Measurements from ENCODE around the gene POMZP3. TPM values are rescaled to one million over a fixed set of nuclear protein-coding genes. Genes with fewer than 3 reads are reported as not detected.
"Not testable (repeated sequence)": the region's sequence is repeated elsewhere in the genome, so short reads cannot be mapped to it uniquely, and the experiment has no call there.

POMZP3 gene
- total RNA-seq, 1 donor from 2014 or later = 7.1 TPM

DNA sequence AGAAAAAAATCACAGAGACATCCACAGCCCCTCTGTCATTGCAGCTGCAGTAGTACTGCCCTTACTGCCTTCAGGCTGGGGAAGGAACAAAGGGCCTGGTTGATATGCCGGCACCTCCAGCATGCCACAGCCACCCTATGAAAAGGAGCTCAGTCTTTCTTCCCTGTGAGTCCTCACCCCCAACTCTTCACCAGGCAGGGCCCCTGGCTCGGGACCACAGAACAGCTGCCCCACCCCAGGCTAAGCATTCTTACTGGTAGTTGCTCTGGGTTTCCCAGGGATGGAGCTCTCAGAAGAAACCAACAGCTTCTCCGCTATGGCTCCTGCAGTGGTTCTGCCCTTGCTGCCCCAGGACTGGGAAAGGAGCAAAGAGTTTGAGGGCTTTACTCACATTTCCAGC is 36.0 kb downstream of the POMZP3 start:
- DNase-seq (ENCODE audit: extremely low read depth, low read depth, low spot score) = not testable (repeated sequence)

DNA sequence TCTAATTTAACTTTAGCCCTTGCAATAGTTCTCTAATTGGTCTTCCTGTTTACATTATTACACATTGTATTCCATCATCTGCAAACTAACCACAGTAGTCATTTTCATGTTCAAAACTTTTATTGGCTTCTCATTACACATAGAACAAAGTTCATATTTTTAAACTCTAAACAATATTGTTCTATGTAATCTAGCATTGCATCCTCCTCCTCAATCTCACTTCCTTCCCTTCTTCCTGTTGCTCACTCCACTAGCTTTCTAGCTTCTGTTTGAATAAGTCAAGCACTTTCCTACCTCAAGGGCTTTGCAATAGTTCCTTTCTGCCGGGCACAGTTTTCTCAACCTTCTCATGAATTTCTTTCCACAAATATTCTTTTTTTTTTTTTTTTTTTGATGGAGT is 38.5 kb downstream of the POMZP3 start:
- not testable (repeated sequence) for DNase-seq (ENCODE audit: extremely low read depth, low read depth, low spot score)

- DNase-seq (ENCODE audit: extremely low read depth, low read depth, low spot score) = not testable (repeated sequence)
Observed at GRCh38 chr7:76586585-76587315, 40.3 kb downstream of the POMZP3 start.

DNA sequence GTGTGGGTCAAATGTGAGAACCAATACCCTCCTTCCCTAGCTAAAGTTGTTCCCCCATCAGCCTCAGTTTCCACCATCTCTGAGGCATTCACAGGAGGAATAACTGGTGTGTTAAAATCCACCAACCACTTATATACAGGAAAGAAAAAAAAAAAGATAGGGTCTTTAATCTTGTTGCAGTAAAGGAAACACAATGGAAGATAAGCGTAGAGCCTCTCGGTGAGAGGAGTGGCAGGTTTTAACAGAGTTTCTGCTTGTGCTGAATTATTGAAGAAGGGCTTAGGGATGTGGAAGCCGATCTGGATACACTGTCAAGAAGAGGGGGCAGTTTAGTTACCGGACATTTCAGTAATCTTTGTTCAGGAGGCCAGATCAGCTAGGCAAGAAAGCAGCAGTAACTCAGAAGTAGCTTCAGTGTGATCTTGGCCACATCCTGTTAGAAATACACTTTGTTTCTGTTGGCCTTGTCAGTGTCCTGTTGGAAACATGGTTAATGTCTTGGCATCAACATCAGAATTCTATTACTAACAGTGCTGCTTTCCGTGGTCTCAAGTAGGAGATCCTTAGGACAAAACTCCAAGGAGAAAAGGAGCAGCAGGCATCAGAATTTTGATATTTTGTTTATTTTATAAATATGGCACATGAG is 43.3 kb downstream of the POMZP3 start:
- not testable (repeated sequence) for DNase-seq (ENCODE audit: extremely low read depth, low read depth, low spot score)

DNA sequence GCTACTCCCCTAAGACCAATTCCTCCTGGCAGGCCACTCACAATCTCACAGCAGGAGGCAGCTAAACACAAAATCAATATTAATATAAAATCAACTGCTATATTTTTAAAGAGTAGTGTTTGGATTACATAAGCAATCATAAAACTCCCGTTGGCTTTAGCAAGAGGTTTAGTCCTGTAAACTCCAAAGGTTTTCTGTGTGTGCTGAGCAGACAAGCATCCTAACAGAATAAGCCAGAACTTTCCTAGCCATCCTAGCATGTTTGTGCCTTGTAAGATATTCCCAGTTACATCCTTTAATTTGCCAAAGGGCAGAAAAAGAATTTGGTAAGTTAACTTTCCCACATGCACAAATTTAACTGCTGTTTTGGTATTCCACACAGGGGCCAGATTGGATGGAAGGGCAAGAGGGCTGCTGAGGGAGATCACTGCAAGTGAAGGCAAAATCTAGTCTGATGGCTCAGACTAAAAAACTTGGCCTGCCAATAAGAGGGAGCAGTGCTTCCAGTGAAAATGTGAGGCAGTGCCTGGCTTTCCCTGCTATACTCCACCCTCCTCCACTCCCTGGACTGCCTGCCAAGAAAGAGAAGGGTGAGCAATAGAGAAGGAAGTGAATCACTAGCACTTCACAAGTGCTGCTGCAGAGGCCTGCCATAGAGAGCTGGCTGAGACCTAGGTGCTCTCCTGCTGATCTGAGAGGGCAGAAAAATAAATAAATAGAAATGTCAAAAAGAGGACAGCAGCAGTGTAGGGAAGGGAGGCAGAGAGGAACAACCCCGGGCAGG is 44.0 kb downstream of the POMZP3 start:
- not testable (repeated sequence) for DNase-seq (ENCODE audit: extremely low read depth, low read depth, low spot score)

- not testable (repeated sequence) for DNase-seq (ENCODE audit: extremely low read depth, low read depth, low spot score)
Observed at GRCh38 chr7:76575919-76576655, 51.0 kb downstream of the POMZP3 start.

GRCh38 chr7:76575431-76575830 is 51.6 kb downstream of the POMZP3 start:
- DNase-seq (ENCODE audit: extremely low read depth, low read depth, low spot score) = not testable (repeated sequence)

- DNase-seq (ENCODE audit: extremely low read depth, low read depth, low spot score) = not testable (repeated sequence)
Observed at GRCh38 chr7:76572296-76572695, 54.8 kb downstream of the POMZP3 start.

GRCh38 chr7:76570324-76570775 is 56.7 kb downstream of the POMZP3 start:
- DNase-seq (ENCODE audit: extremely low read depth, low read depth, low spot score) = not testable (repeated sequence)

DNA sequence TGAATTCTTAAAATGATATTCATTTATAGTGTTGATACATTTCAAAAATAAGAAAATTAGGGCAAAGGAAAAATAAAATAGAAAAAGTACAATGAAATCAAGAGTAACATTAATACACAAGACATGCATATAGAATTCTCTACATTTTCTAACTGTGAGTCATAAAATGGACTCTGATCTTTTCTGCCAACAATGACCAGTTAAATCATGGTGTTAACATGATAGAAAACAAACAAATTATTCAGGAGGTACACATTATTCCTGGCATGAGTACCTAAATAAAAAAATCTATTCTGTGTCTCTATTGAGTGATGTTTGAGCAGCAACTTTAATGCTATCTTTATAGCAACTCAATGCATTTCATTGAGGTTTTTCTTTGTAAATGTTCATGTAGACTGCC is 58.3 kb downstream of the POMZP3 start:
- DNase-seq (ENCODE audit: extremely low read depth, low read depth, low spot score) = not testable (repeated sequence)

DNA sequence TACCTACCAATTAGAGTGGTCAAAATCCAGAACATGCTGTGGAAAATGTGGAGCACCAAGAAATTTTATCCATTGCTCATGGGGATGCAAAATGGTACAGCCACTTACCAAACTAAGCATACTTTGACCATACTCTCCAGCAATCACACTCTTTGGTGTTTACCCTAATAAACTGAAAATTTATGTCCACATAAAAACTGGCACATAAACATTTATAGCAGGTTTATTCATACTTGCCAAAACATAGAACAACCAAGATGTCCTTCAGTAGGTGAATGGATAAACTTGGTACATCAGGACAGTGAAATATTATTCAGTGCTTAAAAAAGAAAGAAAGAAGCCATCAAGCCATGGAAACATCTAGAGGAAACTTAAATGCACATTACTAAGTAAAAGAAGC is 59.3 kb downstream of the POMZP3 start:
- DNase-seq (ENCODE audit: extremely low read depth, low read depth, low spot score) = not testable (repeated sequence)

DNA sequence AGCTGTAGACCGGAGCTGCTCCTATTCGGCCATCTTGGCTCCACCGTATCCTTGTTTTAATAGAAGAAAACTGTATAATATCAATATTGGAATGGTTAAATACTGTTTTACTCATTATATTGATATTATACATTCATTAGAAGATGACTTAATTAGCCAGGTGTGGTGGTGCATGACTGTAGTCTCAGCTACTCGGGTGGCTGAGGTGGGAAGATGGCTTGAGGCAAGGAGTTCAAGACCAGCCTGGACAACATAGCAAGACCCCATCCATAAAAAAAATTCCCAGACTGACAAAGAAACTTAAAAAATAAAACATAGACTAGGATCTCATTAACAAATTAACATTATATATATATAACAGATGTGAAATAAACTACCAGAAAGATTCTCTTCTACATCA is 59.8 kb downstream of the POMZP3 start:
- not testable (repeated sequence) for DNase-seq (ENCODE audit: extremely low read depth, low read depth, low spot score)

DNA sequence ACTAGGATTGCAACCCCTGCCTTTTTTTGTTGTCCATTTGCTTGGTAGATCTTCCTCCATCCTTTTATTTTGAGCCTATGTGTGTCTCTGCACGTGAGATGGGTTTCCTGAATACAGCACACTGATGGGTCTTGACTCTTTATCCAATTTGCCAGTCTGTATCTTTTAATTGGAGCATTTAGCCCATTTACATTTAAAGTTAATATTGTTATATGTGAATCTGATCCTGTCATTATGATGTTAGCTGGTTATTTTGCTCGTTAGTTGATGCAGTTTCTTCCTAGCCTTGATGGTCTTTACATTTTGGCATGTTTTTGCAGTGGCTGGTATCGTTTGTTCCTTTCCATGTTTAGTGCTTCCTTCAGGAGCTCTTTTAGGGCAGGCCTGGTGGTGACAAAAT is 62.1 kb downstream of the POMZP3 start:
- DNase-seq (ENCODE audit: extremely low read depth, low read depth, low spot score) = not testable (repeated sequence)

- DNase-seq (ENCODE audit: extremely low read depth, low read depth, low spot score) = not testable (repeated sequence)
Observed at GRCh38 chr7:76561342-76561741, 65.7 kb downstream of the POMZP3 start.

DNA sequence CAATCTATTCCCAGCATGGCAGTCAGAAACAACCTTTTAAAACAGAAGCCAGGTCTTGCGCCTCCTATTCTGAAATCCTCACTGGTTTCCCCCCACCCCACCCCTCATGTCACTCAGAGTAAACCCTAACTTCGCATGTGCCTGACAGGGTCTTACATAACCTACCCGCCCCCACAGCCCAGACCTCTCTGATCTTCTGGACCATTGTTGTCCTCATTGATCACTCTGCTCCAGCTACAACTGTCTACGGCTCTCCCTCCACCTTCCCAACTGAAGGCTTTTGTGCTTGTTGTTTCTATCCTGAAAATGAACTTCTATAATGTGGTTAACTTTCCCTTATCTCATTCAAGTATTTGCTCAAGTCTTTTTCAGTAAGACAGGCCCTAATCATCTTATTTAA is 66.9 kb downstream of the POMZP3 start:
- DNase-seq (ENCODE audit: extremely low read depth, low read depth, low spot score) = not testable (repeated sequence)

Other genes starting within 250 kb of the POMZP3 start
- gene SSC4D, start 217.6 kb downstream of the POMZP3 start, total RNA-seq = 1.4 and 2.0 TPM in 2 replicates
- 1.1 and 4.0 TPM in 2 replicates for gene ZP3, start 202.3 kb downstream of the POMZP3 start, total RNA-seq
- 20.4 and 27.3 TPM in 2 replicates for gene DTX2, start 165.6 kb downstream of the POMZP3 start, total RNA-seq
- 1.1 TPM in 1 of 2 replicates, not detected in the other for gene UPK3B, start 116.7 kb downstream of the POMZP3 start, total RNA-seq
- gene SPDYE16, start 84.0 kb downstream of the POMZP3 start, total RNA-seq = 0.24 TPM in 1 of 2 replicates, not detected in the other

Measured in glomerular endothelial cell (primary cell).